ENCODE measurements around the gene CDH16.

- TF ChIP-seq ZNF138 (tag by site-specific recombination; IDR thresholded peaks at IDR 0.05; ENCODE audit: borderline replicate concordance) (no peak), ZNF24 (tag by site-specific recombination; IDR thresholded peaks at IDR 0.05) (no peak), CTCF (tag by site-specific recombination; IDR thresholded peaks at IDR 0.05) (no peak), MYNN (tag by site-specific recombination; IDR thresholded peaks at IDR 0.05; ENCODE audit: borderline replicate concordance) (no peak)
Measured at GRCh38 chr16:66950971-66951790, 32.5 kb upstream of the CDH16 start.

All from HEK293 (cell line).